AG04450 (cell line): ENCODE results near the gene IL17REL. TPM values are rescaled to one million over a fixed set of nuclear protein-coding genes. Genes with fewer than 3 reads are reported as not detected.

Experiments used
- CTCF ChIA-PET: fragments of 300-600, 350-600 bp; formaldehyde crosslinking; extraction: SDS; loops from one replicate; lab custom pipeline; 2022; ENCODE audit warnings: antibody characterized with exemption, inconsistent platforms; lab: Charles Lee
- POLR2A ChIA-PET: fragments of 350-600 bp; formaldehyde crosslinking; extraction: SDS; loops from one replicate; lab custom pipeline; 2021; ENCODE audit warnings: antibody characterized with exemption, inconsistent platforms; lab: Yijun Ruan, JAX
- DNase-seq: peaks from one replicate; pipeline ENCODE4 v3.0.0-alpha.2; 2011; ENCODE audit warnings: low read depth, low spot score
- H3K27ac ChIP-seq: one replicate; pipeline ENCODE4 v1.5.1; 2012; ENCODE audit warnings: low read depth, low read length, control low read depth
- H3K27me3 ChIP-seq: one replicate; pipeline ENCODE4 v1.6.0; 2012; ENCODE audit warnings: low read length; ENCODE audit not compliant: control insufficient read depth, insufficient read depth
- H3K4me3 ChIP-seq: 2 replicates; pipeline ENCODE4 v1.5.1; 2011; ENCODE audit warnings: mild to moderate bottlenecking, low read depth, low read length, control low read depth
- H3K9me3 ChIP-seq: 2 replicates; pipeline ENCODE4 v1.5.1; 2012; ENCODE audit warnings: low read length; ENCODE audit not compliant: control insufficient read depth, insufficient read depth
- CTCF ChIP-seq: IDR thresholded peaks from 2 replicates; pipeline ENCODE4 v1.5.1; 2011; ENCODE audit warnings: low read depth, low read length, control low read depth, inconsistent platforms
- polyA plus RNA-seq: library from polyadenylated mRNA; depleted of rRNA; stranded (reverse); fragments of >200 nt; gene quantifications from 2 replicates; pipeline ENCODE4 v1.2.3, GENCODE V29; 2011

IL17REL gene
- polyA plus RNA-seq, 1 experiment, result not detected

GRCh38 chr22:50011447-50012210 lies 936 bp downstream of the IL17REL start:
- ChIA-PET POLR2A (no interaction called here), CTCF (interaction anchor here (2.2 kb wide), 1 partner anchor 18 kb away, joined by 8 read pairs; no protein-coding TSS in a partner anchor)
- peaks cover 63% of the 10 kb centered on the region for H3K27me3 ChIP-seq
- no peak for TF ChIP-seq CTCF
- no peaks in the 10 kb centered on the region; the same call in 1 of the 2 replicates for H3K9me3 ChIP-seq
- H3K27ac ChIP-seq, result no peak overlapping the region
- H3K4me3 ChIP-seq, result no peak overlapping the region
- DNase-seq, result no peak

GRCh38 chr22:50010676-50011446 lies 1.7 kb downstream of the IL17REL start:
- ChIA-PET CTCF (no interaction called here), POLR2A (no interaction called here)
- Histone ChIP-seq H3K27me3 (peaks cover 58% of the 10 kb centered on the region), H3K9me3 (no peaks in the 10 kb centered on the region; the same call in 1 of the 2 replicates), H3K27ac (no peak overlapping the region), H3K4me3 (no peak overlapping the region)
- no peak for TF ChIP-seq CTCF
- DNase-seq, result no peak

GRCh38 chr22:50009765-50010675 lies 2.5 kb downstream of the IL17REL start:
- H3K4me3 ChIP-seq, result no peak overlapping the region
- no peak for DNase-seq
- no peaks in the 10 kb centered on the region; the same call in 1 of the 2 replicates for H3K9me3 ChIP-seq
- ChIA-PET CTCF (no interaction called here), POLR2A (no interaction called here)
- no peak overlapping the region for H3K27ac ChIP-seq
- no peak for TF ChIP-seq CTCF
- H3K27me3 ChIP-seq, result peaks cover 56% of the 10 kb centered on the region

- no peak overlapping the region for H3K27ac ChIP-seq
- DNase-seq, result no peak
- ChIA-PET POLR2A (no interaction called here), CTCF (no interaction called here)
- H3K27me3 ChIP-seq, result peaks cover 51% of the 10 kb centered on the region
- TF ChIP-seq CTCF, result no peak
- no peak overlapping the region for H3K4me3 ChIP-seq
- no peaks in the 10 kb centered on the region; the same call in 1 of the 2 replicates for H3K9me3 ChIP-seq
Measured at GRCh38 chr22:50009251-50009650, 3.3 kb downstream of the IL17REL start.
